HS-5 (cell line): ENCODE data around the gene KRT4.
"Not testable (repeated sequence)": the region's sequence is repeated elsewhere in the genome, so short reads cannot be mapped to it uniquely, and the experiment has no call there.

ENCODE experiments used
- DNase-seq: peaks from one replicate; pipeline ENCODE4 v3.0.0-alpha.2; 2012; ENCODE audit warnings: low read depth

KRT4 gene

GRCh38 chr12:52807544-52808470 lies 6.1 kb downstream of the KRT4 start:
- DNase-seq = no peak

- DNase-seq = no peak
These were observed 6.9 kb downstream of the KRT4 start for GRCh38 chr12:52806821-52807543.

- no peak for DNase-seq
These were observed 7.6 kb downstream of the KRT4 start for GRCh38 chr12:52806169-52806811.

GRCh38 chr12:52805739-52806138 lies 8.2 kb downstream of the KRT4 start:
- no peak for DNase-seq

GRCh38 chr12:52805000-52805399 lies 8.9 kb downstream of the KRT4 start:
- DNase-seq = no peak

GRCh38 chr12:52802442-52802841 lies 11.5 kb downstream of the KRT4 start:
- no peak for DNase-seq

GRCh38 chr12:52801773-52802172 lies 12.1 kb downstream of the KRT4 start:
- no peak for DNase-seq

GRCh38 chr12:52800259-52800917 lies 13.5 kb downstream of the KRT4 start:
- no peak for DNase-seq

- no peak for DNase-seq
These were observed 14.3 kb downstream of the KRT4 start for GRCh38 chr12:52799505-52800211.

GRCh38 chr12:52798671-52799504 lies 15.0 kb downstream of the KRT4 start:
- peak; percentile 23 for DNase-seq

GRCh38 chr12:52798003-52798670 lies 15.8 kb downstream of the KRT4 start:
- DNase-seq = peak; percentile 69

- no peak for DNase-seq
These were observed 16.4 kb downstream of the KRT4 start for GRCh38 chr12:52797529-52797894.

- no peak for DNase-seq
These were observed 16.9 kb downstream of the KRT4 start for GRCh38 chr12:52796839-52797528.

- DNase-seq = no peak
These were observed 17.5 kb downstream of the KRT4 start for GRCh38 chr12:52796429-52796794.

GRCh38 chr12:52795694-52796428 lies 18.1 kb downstream of the KRT4 start, which contains the start of gene KRT3:
Gene KRT3 (minus strand): TSS chr12:52796117. CDS start chr12:52796042, 75 bp downstream.
- DNase-seq = no peak

GRCh38 chr12:52795332-52795674 lies 18.6 kb downstream of the KRT4 start:
- not testable (repeated sequence) for DNase-seq

GRCh38 chr12:52794479-52795331 lies 19.2 kb downstream of the KRT4 start:
- DNase-seq = peak; percentile 22
